HG02610 (cell line): Measurements from ENCODE around the gene PBXIP1.
"Not testable (repeated sequence)": the region's sequence is repeated elsewhere in the genome, so short reads cannot be mapped to it uniquely, and the experiment has no call there.

Experiments
- ATAC-seq: cut with Tn5 transposase; IDR thresholded peaks from one replicate; pipeline ENCODE4 v1.9.1; 2021; ENCODE audit warnings: mild to moderate bottlenecking, moderate library complexity; ENCODE audit not compliant: unreplicated experiment

The PBXIP1 gene

GRCh38 chr1:154955718-154956543 lies at the start of gene PBXIP1:
PBXIP1 (minus strand) TSS chr1:154956099; CDS start chr1:154953721, 2,378 bp downstream.
- peak; percentile 45 for ATAC-seq

GRCh38 chr1:155005076-155006011 lies 49.4 kb upstream of the PBXIP1 start:
- ATAC-seq, result no peak

GRCh38 chr1:155004352-155005075 lies 48.6 kb upstream of the PBXIP1 start:
- no peak for ATAC-seq

- ATAC-seq, result no peak
Measured at GRCh38 chr1:155003766-155004351, 48.0 kb upstream of the PBXIP1 start.

GRCh38 chr1:155003227-155003765 lies 47.4 kb upstream of the PBXIP1 start:
- no peak for ATAC-seq

- no peak for ATAC-seq
Measured at GRCh38 chr1:155002464-155003226, 46.7 kb upstream of the PBXIP1 start, which contains the start of gene ZBTB7B. ZBTB7B (plus strand) TSS chr1:155002802; CDS start chr1:155014661, 11,859 bp downstream.

GRCh38 chr1:155001675-155002463 lies 46.0 kb upstream of the PBXIP1 start:
- ATAC-seq, result peak; percentile 64

- ATAC-seq, result no peak
Measured at GRCh38 chr1:155001425-155001674, 45.5 kb upstream of the PBXIP1 start.

GRCh38 chr1:155000726-155001424 lies 45.0 kb upstream of the PBXIP1 start:
- ATAC-seq, result peak; percentile 43

- ATAC-seq, result no peak
Measured at GRCh38 chr1:155000411-155000725, 44.5 kb upstream of the PBXIP1 start.

- ATAC-seq, result no peak
Measured at GRCh38 chr1:154999571-155000410, 43.9 kb upstream of the PBXIP1 start.

- no peak for ATAC-seq
Measured at GRCh38 chr1:154998818-154999570, 43.1 kb upstream of the PBXIP1 start.

- ATAC-seq, result no peak
Measured at GRCh38 chr1:154998201-154998780, 42.4 kb upstream of the PBXIP1 start.

GRCh38 chr1:154996966-154997701 lies 41.2 kb upstream of the PBXIP1 start:
- no peak for ATAC-seq

- ATAC-seq, result not testable (repeated sequence)
Measured at GRCh38 chr1:154995301-154995983, 39.5 kb upstream of the PBXIP1 start.
